ENCODE measurements around the gene PDE12. TPM values are rescaled to one million over a fixed set of nuclear protein-coding genes. Genes with fewer than 3 reads are reported as not detected.

Gene PDE12
- total and polyA plus RNA-seq, 2 of the 13 experiments (the other 11 are each of a cell fraction or from before 2014, with no cell fraction given), result 9.0 to 17.8 TPM

GRCh38 chr3:57555738-57556458 lies at the start of gene PDE12 (continued):
- no peak for TF ChIP-seq TERF1 (CRISPR knock-in tag; IDR thresholded peaks at IDR 0.05)
- TF ChIP-seq ZNF280B (CRISPR knock-in tag; IDR thresholded peaks at IDR 0.05; ENCODE audit: borderline replicate concordance), result peak; percentile 57; the same call in 1 of the 2 replicates
- peak; percentile 34; the same call in 1 of the 2 replicates for TF ChIP-seq SETDB1 (CRISPR knock-in tag; IDR thresholded peaks at IDR 0.05; ENCODE audit: borderline replicate concordance)
- no peak for TF ChIP-seq ZNF740 (CRISPR knock-in tag; IDR thresholded peaks at IDR 0.05)
- TF ChIP-seq POLR2AphosphoS2 (IDR thresholded peaks at IDR 0.05; ENCODE audit: low read depth, low read length), result no peak
- TF ChIP-seq ZNF333 (CRISPR knock-in tag; IDR thresholded peaks at IDR 0.05; ENCODE audit: borderline replicate concordance), result peak; percentile 67; the same call in 1 of the 2 replicates
- no peak for TF ChIP-seq RORA (CRISPR knock-in tag; IDR thresholded peaks at IDR 0.05)
- TF ChIP-seq ZNF337 (CRISPR knock-in tag; IDR thresholded peaks at IDR 0.05; ENCODE audit: borderline replicate concordance, low read depth), result no peak
- TF ChIP-seq ZNF644 (CRISPR knock-in tag; IDR thresholded peaks at IDR 0.05; ENCODE audit: low read depth), result 0 out of 2 replicates have a peak, but pooled peaks have one; percentile 10
- peak; percentile 73 for TF ChIP-seq FOXA3 (CRISPR knock-in tag; IDR thresholded peaks at IDR 0.05)
- peak; percentile 75; the same call in 1 of the 2 replicates for TF ChIP-seq XBP1 (CRISPR knock-in tag; IDR thresholded peaks at IDR 0.05)
- peak; percentile 83 for TF ChIP-seq MNT (IDR thresholded peaks at IDR 0.05)
- TF ChIP-seq IRF1 (CRISPR knock-in tag; IDR thresholded peaks at IDR 0.05; ENCODE audit: low read depth), result no peak
- peak; percentile 85 for TF ChIP-seq ZNF335 (CRISPR knock-in tag; IDR thresholded peaks at IDR 0.05)
- no peak for TF ChIP-seq DDIT3 (CRISPR knock-in tag; IDR thresholded peaks at IDR 0.05)
- TF ChIP-seq ZNF83 (CRISPR knock-in tag; IDR thresholded peaks at IDR 0.05; ENCODE audit: borderline replicate concordance), result peak; percentile 66
- no peak for TF ChIP-seq NFRKB (IDR thresholded peaks at IDR 0.05)
- TF ChIP-seq DPF2 (CRISPR knock-in tag; IDR thresholded peaks at IDR 0.05; ENCODE audit: borderline replicate concordance, low read depth), result no peak
- peak; percentile 36; the same call in 1 of the 2 replicates for TF ChIP-seq ZFP41 (CRISPR knock-in tag; IDR thresholded peaks at IDR 0.05; ENCODE audit: borderline replicate concordance)
- TF ChIP-seq ERF (CRISPR knock-in tag; IDR thresholded peaks at IDR 0.05), result peak; percentile 92
- no peak for TF ChIP-seq KLF15 (CRISPR knock-in tag; IDR thresholded peaks at IDR 0.05; ENCODE audit: borderline replicate concordance)

Measured in HepG2 (cell line).